Activated CD4-positive, alpha-beta T cell treated with anti-CD3 and anti-CD28 coated beads, Interleukin-2, amount 10 ng/mL, durations not matched to agents 24 days and 14 days (primary cell): ENCODE data around the gene HP1BP3. TPM values are rescaled to one million over a fixed set of nuclear protein-coding genes. Genes with fewer than 3 reads are reported as not detected.

ENCODE experiments used
- DNase-seq: peaks from one replicate; pipeline ENCODE4 v3.0.0; 2022
- H3K27ac Mint-ChIP-seq: one replicate; pipeline ENCODE4 v1.8.0; 2022; ENCODE audit warnings: mild to moderate bottlenecking, mixed read lengths
- H3K27me3 Mint-ChIP-seq: one replicate; pipeline ENCODE4 v1.8.0; 2022; ENCODE audit warnings: mixed read lengths
- H3K36me3 Mint-ChIP-seq: one replicate; pipeline ENCODE4 v1.8.0; 2022; ENCODE audit warnings: low read depth, mild to moderate bottlenecking, mixed read lengths
- H3K4me1 Mint-ChIP-seq: one replicate; pipeline ENCODE4 v1.8.0; 2021; ENCODE audit warnings: mixed read lengths
- H3K4me3 Mint-ChIP-seq: one replicate; pipeline ENCODE4 v1.8.0; 2022; ENCODE audit warnings: mild to moderate bottlenecking, moderate library complexity, mixed read lengths
- H3K9me3 Mint-ChIP-seq: one replicate; pipeline ENCODE4 v1.8.0; 2021; ENCODE audit warnings: mixed read lengths
- intact Hi-C: fragments of 100-400 bp; cut with micrococcal nuclease; formaldehyde crosslinking; loops from one replicate; pipeline ENCODE4 v1.15.1; 2023
- total RNA-seq: library from RNA; stranded (reverse); gene quantifications from 2 replicates; pipeline ENCODE4 v1.2.3, GENCODE V29; 2022

HP1BP3 gene
- total RNA-seq, 1 donor from 2014 or later, result 239 TPM

DNA sequence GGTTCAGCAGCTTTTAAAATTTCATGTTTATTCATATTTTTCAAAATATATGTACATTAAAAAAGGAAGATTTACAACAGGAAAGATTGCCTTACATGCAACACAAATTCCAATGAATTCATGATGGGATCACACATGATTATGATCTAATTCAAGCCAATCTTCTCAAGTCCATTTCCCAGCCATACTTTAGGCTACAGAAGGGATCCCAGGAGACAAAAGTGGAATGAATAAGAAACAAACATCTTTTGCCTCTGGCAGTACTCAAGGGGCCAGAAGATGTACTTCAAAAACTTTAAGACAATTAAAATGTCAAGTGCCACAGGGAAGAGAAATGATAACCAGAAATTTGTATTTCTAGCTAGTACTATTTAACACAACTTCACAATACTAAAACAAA is 44.4 kb downstream of the HP1BP3 start:
- Mint-ChIP-seq H3K9me3 (no peaks in the 10 kb centered on the region), H3K36me3 (peaks cover 64% of the 10 kb centered on the region), H3K4me1 (no peaks in the 10 kb centered on the region), H3K27ac (no peak overlapping the region), H3K27me3 (no peaks in the 10 kb centered on the region), H3K4me3 (no peak overlapping the region)
- DNase-seq, result no peak
- intact Hi-C loops, result no loop called here

DNA sequence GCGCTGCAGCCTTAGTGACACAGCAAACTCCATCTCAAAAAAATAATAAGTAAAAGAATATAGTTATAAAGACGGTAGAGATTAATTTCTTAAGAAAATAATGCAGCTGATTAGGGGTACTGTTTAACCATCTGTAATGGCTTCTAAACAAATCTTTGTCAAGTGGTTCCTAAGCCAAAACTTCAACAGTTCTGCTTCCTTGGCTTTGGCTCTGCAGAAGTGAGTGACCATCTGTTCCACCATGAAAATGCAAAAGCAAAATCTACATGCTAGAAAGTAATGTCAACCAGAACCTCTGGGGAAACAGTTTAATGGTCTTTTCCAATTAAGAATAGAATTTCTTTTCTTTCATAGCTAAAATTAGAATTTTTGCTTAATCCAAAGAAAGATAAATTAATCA is 46.3 kb downstream of the HP1BP3 start:
- Mint-ChIP-seq H3K27ac (no peak overlapping the region), H3K9me3 (no peaks in the 10 kb centered on the region), H3K27me3 (no peaks in the 10 kb centered on the region), H3K36me3 (peaks cover 57% of the 10 kb centered on the region), H3K4me1 (no peaks in the 10 kb centered on the region), H3K4me3 (no peak overlapping the region)
- intact Hi-C loops, result no loop called here
- DNase-seq, result no peak

- DNase-seq, result no peak
- Mint-ChIP-seq H3K4me3 (no peak overlapping the region), H3K9me3 (no peaks in the 10 kb centered on the region), H3K36me3 (peaks cover 44% of the 10 kb centered on the region), H3K27me3 (no peaks in the 10 kb centered on the region), H3K27ac (no peak overlapping the region), H3K4me1 (no peaks in the 10 kb centered on the region)
- intact Hi-C loops, result loop anchor here (10.0 kb wide), 1 partner anchor 556 kb away; the partner anchor contains the start of gene ECE1
Measured at GRCh38 chr1:20739225-20739624, 47.9 kb downstream of the HP1BP3 start.

GRCh38 chr1:20735581-20736111 is 51.5 kb downstream of the HP1BP3 start:
- no peak for DNase-seq
- no peak overlapping the region for H3K4me3 Mint-ChIP-seq
- no peaks in the 10 kb centered on the region for H3K9me3 Mint-ChIP-seq
- H3K27me3 Mint-ChIP-seq, result peaks cover 11% of the 10 kb centered on the region
- H3K27ac Mint-ChIP-seq, result no peak overlapping the region
- H3K4me1 Mint-ChIP-seq, result peaks cover 11% of the 10 kb centered on the region
- intact Hi-C loops, result loop anchor here (10.0 kb wide), 1 partner anchor 559 kb away; the partner anchor contains the start of gene ECE1
- H3K36me3 Mint-ChIP-seq, result peaks cover 26% of the 10 kb centered on the region

GRCh38 chr1:20733360-20733975 is 53.6 kb downstream of the HP1BP3 start:
- H3K9me3 Mint-ChIP-seq, result no peaks in the 10 kb centered on the region
- H3K4me1 Mint-ChIP-seq, result peaks cover 14% of the 10 kb centered on the region
- peak overlapping the region; percentile 88 for H3K4me3 Mint-ChIP-seq
- H3K27me3 Mint-ChIP-seq, result peaks cover 32% of the 10 kb centered on the region
- DNase-seq, result peak; percentile 56
- H3K27ac Mint-ChIP-seq, result no peak overlapping the region
- intact Hi-C loops, result loop anchor here (2.0 to 10.0 kb wide), 4 partner anchors 37 to 561 kb away; partner anchors contain the start of genes DDOST, ECE1 and HP1BP3
- H3K36me3 Mint-ChIP-seq, result peaks cover 16% of the 10 kb centered on the region

- Mint-ChIP-seq H3K4me1 (peaks cover 14% of the 10 kb centered on the region), H3K9me3 (no peaks in the 10 kb centered on the region), H3K27me3 (peaks cover 37% of the 10 kb centered on the region), H3K36me3 (peaks cover 11% of the 10 kb centered on the region), H3K27ac (peak within 1 kb of the TSS; percentile 70), H3K4me3 (peak within 1 kb of the TSS; percentile 88)
- intact Hi-C loops, result loop anchor here (2.0 to 10.0 kb wide), 4 partner anchors 36 to 562 kb away; partner anchors contain the start of genes DDOST, ECE1 and HP1BP3
- DNase-seq, result peak; percentile 90
Measured at GRCh38 chr1:20732588-20733359, 54.3 kb downstream of the HP1BP3 start, which contains the start of gene SH2D5. Gene SH2D5, minus strand, starts transcription at chr1:20732703. Its CDS starts 4,659 bp downstream, at chr1:20728044.

- peak overlapping the region; percentile 70 for H3K27ac Mint-ChIP-seq
- H3K4me1 Mint-ChIP-seq, result peaks cover 14% of the 10 kb centered on the region
- intact Hi-C loops, result loop anchor here (2.0 to 10.0 kb wide), 4 partner anchors 35 to 563 kb away; partner anchors contain the start of genes DDOST, ECE1 and HP1BP3
- H3K4me3 Mint-ChIP-seq, result peak overlapping the region; percentile 88
- DNase-seq, result peak; percentile 86
- no peaks in the 10 kb centered on the region for H3K9me3 Mint-ChIP-seq
- H3K27me3 Mint-ChIP-seq, result peaks cover 37% of the 10 kb centered on the region
- H3K36me3 Mint-ChIP-seq, result peaks cover 4% of the 10 kb centered on the region
Measured at GRCh38 chr1:20732071-20732587, 55.0 kb downstream of the HP1BP3 start.

- Mint-ChIP-seq H3K36me3 (no peaks in the 10 kb centered on the region), H3K27ac (peak overlapping the region; percentile 66), H3K9me3 (no peaks in the 10 kb centered on the region), H3K27me3 (peaks cover 37% of the 10 kb centered on the region), H3K4me3 (peak overlapping the region; percentile 81), H3K4me1 (peaks cover 14% of the 10 kb centered on the region)
- DNase-seq, result peak; percentile 67
- intact Hi-C loops, result loop anchor here (10.0 kb wide), 1 partner anchor 563 kb away; the partner anchor contains the start of gene ECE1
Measured at GRCh38 chr1:20731057-20731991, 55.8 kb downstream of the HP1BP3 start.

GRCh38 chr1:20730690-20731056 is 56.4 kb downstream of the HP1BP3 start:
- DNase-seq, result peak; percentile 56
- Mint-ChIP-seq H3K27me3 (peaks cover 37% of the 10 kb centered on the region), H3K4me3 (peak overlapping the region; percentile 81), H3K36me3 (no peaks in the 10 kb centered on the region), H3K4me1 (peaks cover 14% of the 10 kb centered on the region), H3K27ac (no peak overlapping the region), H3K9me3 (no peaks in the 10 kb centered on the region)
- intact Hi-C loops, result loop anchor here (10.0 kb wide), 1 partner anchor 564 kb away; the partner anchor contains the start of gene ECE1

DNA sequence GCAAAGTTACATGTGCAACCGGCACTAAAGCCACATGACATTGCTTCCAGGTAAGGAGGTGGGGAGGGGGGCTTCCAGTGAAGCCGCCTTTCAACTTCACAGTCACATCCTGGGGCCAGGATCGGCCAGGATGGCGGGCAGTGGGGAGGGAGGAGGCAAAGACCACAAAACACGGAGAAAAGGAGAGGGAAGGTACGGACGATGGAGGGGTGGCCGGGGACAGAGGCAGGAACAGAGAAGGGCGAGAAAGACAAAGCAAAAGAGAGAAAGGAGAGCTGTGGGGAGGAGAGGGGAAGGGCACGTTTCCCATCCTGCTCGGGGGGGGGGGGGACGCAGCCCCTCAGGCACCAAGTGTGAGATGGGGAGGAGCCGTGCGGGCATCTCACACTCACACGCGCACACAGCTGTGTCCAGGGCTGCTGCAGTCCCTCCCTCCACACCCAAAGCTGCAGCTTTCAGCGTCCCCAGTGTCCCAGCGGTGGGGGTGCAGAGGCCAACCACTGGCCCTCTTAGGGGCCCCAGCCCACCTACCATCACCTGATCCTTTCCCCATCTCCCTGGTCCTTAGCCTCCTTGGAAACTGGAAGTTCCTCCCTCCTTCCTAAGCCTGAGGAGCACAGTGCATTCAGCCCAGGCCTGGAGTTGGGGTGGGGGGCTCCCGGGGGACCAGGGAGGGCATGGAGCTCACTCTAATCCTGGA is 57.0 kb downstream of the HP1BP3 start:
- Mint-ChIP-seq H3K27me3 (peaks cover 37% of the 10 kb centered on the region), H3K4me1 (peaks cover 14% of the 10 kb centered on the region), H3K36me3 (no peaks in the 10 kb centered on the region), H3K9me3 (no peaks in the 10 kb centered on the region), H3K4me3 (peak overlapping the region; percentile 47), H3K27ac (no peak overlapping the region)
- DNase-seq, result no peak
- intact Hi-C loops, result loop anchor here (10.0 kb wide), 1 partner anchor 565 kb away; the partner anchor contains the start of gene ECE1

DNA sequence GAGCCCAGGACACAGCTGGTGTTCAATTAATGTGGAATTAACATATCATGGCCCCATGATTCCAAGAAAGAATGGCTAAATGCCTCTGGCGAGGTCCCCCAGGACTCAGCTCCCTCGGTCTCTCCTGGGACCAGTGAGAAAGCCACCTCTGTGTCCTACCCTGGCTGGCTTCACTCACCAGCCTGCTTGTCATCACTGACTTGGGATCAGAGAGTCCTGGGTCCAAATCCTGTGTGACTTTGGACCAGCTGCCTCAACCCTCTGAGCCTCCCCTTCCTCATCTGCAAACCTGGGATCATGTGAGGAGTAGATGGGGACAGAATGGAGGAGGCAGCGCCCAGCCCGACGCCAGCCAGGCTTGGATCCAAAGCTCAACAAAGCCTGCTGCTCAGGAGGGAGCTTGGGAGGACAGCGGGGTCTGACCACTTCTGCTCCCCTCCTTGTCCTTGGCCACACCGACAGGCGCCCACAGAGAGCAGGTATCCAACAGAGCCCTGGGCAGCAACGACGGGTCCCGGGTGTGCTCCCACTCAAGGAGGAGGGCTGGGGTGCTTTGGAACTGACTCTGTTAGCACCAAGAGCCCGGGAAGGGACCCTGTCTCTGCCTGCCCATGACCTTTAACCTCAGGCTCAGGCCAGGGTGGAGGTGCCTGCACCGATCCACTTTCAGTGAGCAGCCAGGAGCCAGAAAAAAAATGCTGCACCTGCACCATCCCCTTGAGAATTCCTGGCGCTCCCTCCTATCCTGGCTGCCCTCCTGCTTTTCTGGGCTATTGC is 57.8 kb downstream of the HP1BP3 start:
- Mint-ChIP-seq H3K4me1 (peaks cover 14% of the 10 kb centered on the region), H3K4me3 (no peak overlapping the region), H3K27me3 (peaks cover 37% of the 10 kb centered on the region), H3K9me3 (no peaks in the 10 kb centered on the region), H3K36me3 (no peaks in the 10 kb centered on the region), H3K27ac (no peak overlapping the region)
- DNase-seq, result no peak
- intact Hi-C loops, result no loop called here
